Endothelial cell of umbilical vein (primary cell): ENCODE data around the gene RGS7.
"Not testable (repeated sequence)": the region's sequence is repeated elsewhere in the genome, so short reads cannot be mapped to it uniquely, and the experiment has no call there.

Experiments used
- EZH2 ChIP-seq: IDR thresholded peaks from 2 replicates; pipeline ENCODE4 v1.6.1; 2012; ENCODE audit warnings: borderline replicate concordance, low read depth, mild to moderate bottlenecking, moderate library complexity, low read length, inconsistent platforms; ENCODE audit not compliant: severe bottlenecking
- FOS ChIP-seq: IDR thresholded peaks from 2 replicates; pipeline ENCODE4 v1.6.1; 2011; ENCODE audit warnings: mild to moderate bottlenecking, low read length, moderate library complexity, borderline replicate concordance; ENCODE audit not compliant: insufficient read depth
- JUN ChIP-seq: IDR thresholded peaks from 2 replicates; pipeline ENCODE4 v1.6.1; 2011; ENCODE audit warnings: borderline replicate concordance, low read depth; ENCODE audit not compliant: insufficient read length, insufficient read depth
- MAX ChIP-seq: IDR thresholded peaks from 2 replicates; pipeline ENCODE4 v1.6.1; 2011; ENCODE audit not compliant: insufficient read depth, insufficient read length
- POLR2A ChIP-seq: IDR thresholded peaks from 2 replicates; pipeline ENCODE4 v1.6.1; 2012; ENCODE audit warnings: low read depth, mild to moderate bottlenecking, control low read depth, low read length
- POLR2AphosphoS5 ChIP-seq: IDR thresholded peaks from 2 replicates; pipeline ENCODE4 v1.6.1; 2012; ENCODE audit warnings: low read depth, mild to moderate bottlenecking, control low read depth, low read length, moderate library complexity; ENCODE audit not compliant: insufficient read depth
- TF ChIP-seq, protein P1 (sequence below), 2 donors: IDR thresholded peaks; 1 replicate in 1 of 2; 2 replicates in 1 of 2; pipeline ENCODE4 v1.5.1; 2011; ENCODE audit warnings: low read length in 2 of 2, mild to moderate bottlenecking in 2 of 2, moderate library complexity in 2 of 2, control low read depth in 1 of 2, inconsistent platforms in 1 of 2, low read depth in 1 of 2; ENCODE audit not compliant: insufficient read depth in 1 of 2; ENCODE audit errors: extremely low read depth in 1 of 2

GRCh38 chr1:240972059-240972458, 384.9 kb downstream of the RGS7 start:
- TF ChIP-seq, protein P1, sequence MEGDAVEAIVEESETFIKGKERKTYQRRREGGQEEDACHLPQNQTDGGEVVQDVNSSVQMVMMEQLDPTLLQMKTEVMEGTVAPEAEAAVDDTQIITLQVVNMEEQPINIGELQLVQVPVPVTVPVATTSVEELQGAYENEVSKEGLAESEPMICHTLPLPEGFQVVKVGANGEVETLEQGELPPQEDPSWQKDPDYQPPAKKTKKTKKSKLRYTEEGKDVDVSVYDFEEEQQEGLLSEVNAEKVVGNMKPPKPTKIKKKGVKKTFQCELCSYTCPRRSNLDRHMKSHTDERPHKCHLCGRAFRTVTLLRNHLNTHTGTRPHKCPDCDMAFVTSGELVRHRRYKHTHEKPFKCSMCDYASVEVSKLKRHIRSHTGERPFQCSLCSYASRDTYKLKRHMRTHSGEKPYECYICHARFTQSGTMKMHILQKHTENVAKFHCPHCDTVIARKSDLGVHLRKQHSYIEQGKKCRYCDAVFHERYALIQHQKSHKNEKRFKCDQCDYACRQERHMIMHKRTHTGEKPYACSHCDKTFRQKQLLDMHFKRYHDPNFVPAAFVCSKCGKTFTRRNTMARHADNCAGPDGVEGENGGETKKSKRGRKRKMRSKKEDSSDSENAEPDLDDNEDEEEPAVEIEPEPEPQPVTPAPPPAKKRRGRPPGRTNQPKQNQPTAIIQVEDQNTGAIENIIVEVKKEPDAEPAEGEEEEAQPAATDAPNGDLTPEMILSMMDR (IDR thresholded peaks at IDR 0.05; ENCODE audit: extremely low read depth in 1 of 2, insufficient read depth in 1 of 2, low read depth in 1 of 2, low read length in 2 of 2) = not testable (repeated sequence)
- not testable (repeated sequence) for TF ChIP-seq POLR2A, MAX, EZH2, FOS, JUN, POLR2AphosphoS5
